GM19238 (cell line): ENCODE results near the gene HAND1.
"Not testable (repeated sequence)": the region's sequence is repeated elsewhere in the genome, so short reads cannot be mapped to it uniquely, and the experiment has no call there.

Source experiments
- DNase-seq: peaks from one replicate; pipeline ENCODE4 v3.0.0; 2011; ENCODE audit warnings: low spot score; ENCODE audit not compliant: insufficient read length

The HAND1 gene

DNA sequence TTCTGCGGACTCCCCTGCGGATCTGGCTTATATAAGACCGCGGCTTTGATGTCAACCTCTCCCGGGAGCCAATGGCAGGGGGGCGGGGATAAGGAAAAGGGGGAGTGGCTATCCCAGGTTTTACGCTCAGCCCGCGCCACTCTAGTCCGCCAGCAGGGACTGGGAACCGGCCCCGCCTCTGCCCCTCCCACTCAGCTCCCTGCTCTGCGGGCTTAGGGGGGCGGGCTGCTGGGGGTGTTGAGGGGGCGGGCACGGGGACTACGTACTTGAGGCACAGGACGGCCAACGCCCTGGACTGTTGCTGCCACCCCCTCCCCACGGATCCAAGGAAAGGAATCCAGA, at the start of gene HAND1:
HAND1 (minus strand) TSS at position 4 of the 342 bp plus-strand sequence. CDS start 219 bp downstream, outside the sequence.
- no peak for DNase-seq

- DNase-seq, result no peak
Measured at GRCh38 chr5:154526231-154527226, 48.5 kb upstream of the HAND1 start.

DNA sequence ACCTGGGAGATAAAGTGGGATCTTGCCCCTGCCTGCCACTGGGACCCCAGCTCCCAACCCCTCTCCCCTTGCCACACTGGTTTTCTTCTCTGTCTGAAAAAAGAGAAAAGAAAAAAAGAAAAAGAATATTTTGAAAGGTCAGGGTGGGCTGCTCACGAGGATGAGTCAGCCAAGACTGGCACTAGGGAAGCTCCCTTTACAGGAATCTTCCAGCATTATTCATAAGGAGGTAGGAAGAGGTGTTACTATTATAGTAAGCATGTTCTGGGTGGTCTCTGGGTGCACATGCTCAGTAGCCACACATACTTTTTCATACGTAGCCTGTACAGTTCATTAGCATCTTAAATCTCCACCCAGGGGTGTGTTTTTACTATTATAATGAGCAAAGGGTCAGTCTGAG, 46.8 kb upstream of the HAND1 start:
- no peak for DNase-seq

- no peak for DNase-seq
Measured at GRCh38 chr5:154524181-154524580, 46.2 kb upstream of the HAND1 start.

GRCh38 chr5:154523709-154524108, 45.7 kb upstream of the HAND1 start:
- DNase-seq, result no peak

DNA sequence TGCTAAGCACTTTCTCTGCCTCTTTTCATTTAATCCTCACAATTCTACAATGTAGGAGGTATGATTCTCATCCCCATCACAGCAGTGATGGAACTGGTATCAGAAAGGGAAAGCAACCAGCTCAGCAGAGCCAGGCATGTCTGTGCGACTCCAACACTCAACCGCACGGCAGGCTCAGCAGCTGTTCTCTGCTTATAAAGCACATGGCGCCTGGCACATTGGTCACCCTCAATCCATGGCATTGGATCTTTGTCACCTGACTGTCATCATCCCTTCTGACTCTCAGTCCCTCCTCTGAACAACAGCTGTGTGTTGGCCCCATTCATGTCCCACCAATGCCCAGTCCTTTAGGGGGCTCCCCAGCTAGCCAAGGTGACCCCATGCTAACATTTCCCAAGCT, 45.1 kb upstream of the HAND1 start:
- DNase-seq, result no peak

- no peak for DNase-seq
Measured at GRCh38 chr5:154522284-154522683, 44.3 kb upstream of the HAND1 start.

GRCh38 chr5:154521756-154522155, 43.7 kb upstream of the HAND1 start:
- DNase-seq, result no peak

DNA sequence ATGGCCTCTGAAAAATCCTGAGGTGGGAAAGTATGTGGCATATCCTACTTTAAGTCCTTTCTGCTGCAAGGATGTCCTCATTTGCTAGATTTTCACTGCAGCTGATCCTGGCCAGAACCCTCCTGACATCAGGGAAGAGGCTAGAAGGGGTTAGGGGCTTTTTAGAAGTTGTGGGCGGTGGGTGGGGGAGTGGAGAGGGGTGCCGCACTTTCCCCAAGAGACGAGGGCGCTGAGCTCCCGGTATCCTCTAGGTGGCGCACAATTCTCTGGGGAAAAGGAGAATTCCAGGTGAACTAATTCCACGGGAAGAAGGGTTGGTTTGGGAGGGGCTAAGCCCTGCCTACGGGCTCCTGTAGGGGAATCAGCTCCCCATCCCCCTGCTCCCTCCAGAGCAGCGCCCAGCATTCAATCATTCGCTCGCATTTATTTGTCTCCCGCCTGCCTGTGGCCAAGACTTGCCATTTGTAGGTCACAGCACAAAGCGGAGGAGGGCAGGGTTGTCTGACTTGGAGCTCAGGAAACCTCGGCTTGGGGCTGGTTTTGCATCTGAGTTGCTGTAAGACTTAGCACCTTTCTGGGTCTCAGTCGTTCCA, 42.9 kb upstream of the HAND1 start:
- no peak for DNase-seq

DNA sequence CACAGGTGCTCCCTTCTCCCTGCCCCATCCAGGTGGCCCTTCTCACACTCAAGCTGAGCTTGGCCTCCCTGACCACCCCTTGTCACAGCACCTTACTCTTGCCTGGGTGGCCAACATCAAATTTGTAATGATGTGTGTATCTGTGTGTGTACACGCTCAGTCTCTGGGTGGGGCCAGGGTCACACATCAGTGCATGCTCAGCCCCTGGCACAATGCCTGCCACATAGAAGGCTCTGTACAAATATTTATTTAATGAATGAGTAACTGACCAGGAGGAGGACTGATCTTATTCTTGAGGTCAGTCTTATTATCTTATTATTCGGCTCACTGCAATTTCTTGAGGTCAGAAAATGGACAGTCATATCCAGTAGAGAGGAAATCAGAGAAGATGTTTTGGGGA, 41.3 kb upstream of the HAND1 start:
- no peak for DNase-seq

- DNase-seq, result no peak
Measured at GRCh38 chr5:154518438-154518867, 40.4 kb upstream of the HAND1 start.

- no peak for DNase-seq
Measured at GRCh38 chr5:154517810-154518437, 39.9 kb upstream of the HAND1 start.

GRCh38 chr5:154517181-154517580, 39.2 kb upstream of the HAND1 start:
- DNase-seq, result no peak

GRCh38 chr5:154516475-154516874, 38.4 kb upstream of the HAND1 start:
- DNase-seq, result no peak

- DNase-seq, result not testable (repeated sequence)
Measured at GRCh38 chr5:154515488-154515887, 37.5 kb upstream of the HAND1 start.

GRCh38 chr5:154514331-154514730, 36.3 kb upstream of the HAND1 start:
- DNase-seq, result no peak

DNA sequence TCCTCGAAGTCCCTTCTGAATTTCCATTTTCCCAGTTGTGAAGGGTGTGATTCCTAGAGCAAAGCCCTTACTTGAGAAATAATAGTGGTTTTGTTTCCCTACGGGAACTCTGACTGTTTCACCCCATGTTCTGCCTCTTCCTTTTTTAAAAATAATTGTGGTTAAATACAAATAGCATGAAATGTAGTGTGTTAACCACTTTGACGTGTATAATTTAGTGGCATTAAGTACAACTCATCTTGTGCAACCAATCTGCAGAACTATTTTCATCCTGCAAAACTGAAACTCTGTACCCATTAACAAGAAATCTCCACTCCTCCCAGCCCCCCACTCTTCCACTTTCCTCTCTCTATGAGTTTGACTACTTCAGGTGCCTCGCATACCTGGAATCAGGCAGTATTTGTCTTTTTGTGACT, 35.6 kb upstream of the HAND1 start:
- no peak for DNase-seq

- no peak for DNase-seq
Measured at GRCh38 chr5:154511984-154512383, 34.0 kb upstream of the HAND1 start.

GRCh38 chr5:154509784-154510555, 31.9 kb upstream of the HAND1 start:
- DNase-seq, result no peak

- no peak for DNase-seq
Measured at GRCh38 chr5:154508114-154508513, 30.1 kb upstream of the HAND1 start.

DNA sequence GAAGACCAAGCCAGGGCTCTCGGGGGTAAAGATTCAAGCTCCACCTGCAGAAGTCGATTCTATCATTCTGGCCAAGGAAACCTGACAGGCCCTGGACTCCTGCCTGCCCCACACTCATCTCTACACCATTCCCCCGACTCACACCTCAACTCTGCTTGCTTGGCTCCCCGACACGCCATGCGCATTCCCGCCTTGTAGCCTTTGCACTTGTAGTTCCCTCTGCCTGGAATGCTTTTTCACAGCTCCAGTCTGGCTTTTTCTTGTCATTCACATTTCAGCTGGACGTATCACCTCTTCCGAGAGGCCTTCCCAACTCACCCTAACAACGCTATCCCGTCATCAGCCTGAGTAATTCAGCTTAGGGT, 28.7 kb upstream of the HAND1 start:
- no peak for DNase-seq
